ENCODE measurements around the gene CAPN9.

The CAPN9 gene

GRCh38 chr1:230772457-230773395, 25.5 kb downstream of the CAPN9 start:
- DNase-seq, result no peak

- no peak for DNase-seq
Measured at GRCh38 chr1:230773396-230774033, 26.3 kb downstream of the CAPN9 start.

- DNase-seq, result no peak
Measured at GRCh38 chr1:230778916-230779590, 31.9 kb downstream of the CAPN9 start.

GRCh38 chr1:230781131-230781530, 33.9 kb downstream of the CAPN9 start:
- no peak for DNase-seq

- DNase-seq, result no peak
Measured at GRCh38 chr1:230781594-230781993, 34.4 kb downstream of the CAPN9 start.

GRCh38 chr1:230784163-230784562, 37.0 kb downstream of the CAPN9 start:
- no peak for DNase-seq

- no peak for DNase-seq
Measured at GRCh38 chr1:230785636-230786384, 38.6 kb downstream of the CAPN9 start.

- no peak for DNase-seq
Measured at GRCh38 chr1:230786385-230786753, 39.2 kb downstream of the CAPN9 start.

GRCh38 chr1:230787471-230787870, 40.3 kb downstream of the CAPN9 start:
- DNase-seq, result no peak

- no peak for DNase-seq
Measured at GRCh38 chr1:230788561-230789275, 41.5 kb downstream of the CAPN9 start.

GRCh38 chr1:230790026-230790425, 42.8 kb downstream of the CAPN9 start:
- DNase-seq, result no peak

- DNase-seq, result no peak
Measured at GRCh38 chr1:230791986-230792564, 44.9 kb downstream of the CAPN9 start.

- no peak for DNase-seq
Measured at GRCh38 chr1:230792691-230793462, 45.7 kb downstream of the CAPN9 start.

- DNase-seq, result no peak
Measured at GRCh38 chr1:230793463-230793745, 46.2 kb downstream of the CAPN9 start.

- no peak for DNase-seq
Measured at GRCh38 chr1:230794431-230794830, 47.2 kb downstream of the CAPN9 start.

GRCh38 chr1:230794871-230795605, 47.9 kb downstream of the CAPN9 start:
- DNase-seq, result no peak

- no peak for DNase-seq
Measured at GRCh38 chr1:230796626-230797025, 49.4 kb downstream of the CAPN9 start.

GRCh38 chr1:230797376-230797920, 50.3 kb downstream of the CAPN9 start:
- DNase-seq, result no peak

- no peak for DNase-seq
Measured at GRCh38 chr1:230797942-230798365, 50.8 kb downstream of the CAPN9 start.

- no peak for DNase-seq
Measured at GRCh38 chr1:230798491-230798890, 51.3 kb downstream of the CAPN9 start.
